GM19025 (cell line): Measurements from ENCODE around the gene THOC6.

Experiments
- ATAC-seq: cut with Tn5 transposase; IDR thresholded peaks from one replicate; pipeline ENCODE4 v1.9.1; 2021; ENCODE audit warnings: mild to moderate bottlenecking, low read depth, moderate library complexity; ENCODE audit not compliant: unreplicated experiment

The THOC6 gene

GRCh38 chr16:3027983-3028715 is 4.3 kb downstream of the THOC6 start:
- ATAC-seq: no peak

GRCh38 chr16:3028716-3029319 is 5.0 kb downstream of the THOC6 start:
- no peak for ATAC-seq

GRCh38 chr16:3029491-3030221 is 5.8 kb downstream of the THOC6 start:
- no peak for ATAC-seq

GRCh38 chr16:3030222-3031212 is 6.7 kb downstream of the THOC6 start:
- no peak for ATAC-seq

- ATAC-seq: no peak
Measured at GRCh38 chr16:3032624-3033023, 8.8 kb downstream of the THOC6 start.

GRCh38 chr16:3035289-3035971 is 11.6 kb downstream of the THOC6 start:
- no peak for ATAC-seq

GRCh38 chr16:3035972-3036725 is 12.3 kb downstream of the THOC6 start:
- ATAC-seq: no peak

- no peak for ATAC-seq
Measured at GRCh38 chr16:3036726-3037315, 13.0 kb downstream of the THOC6 start, which contains the start of gene BICDL2. Gene BICDL2, minus strand, starts transcription at chr16:3036944. Its CDS starts 1,448 bp downstream, at chr16:3035496.

GRCh38 chr16:3038256-3038655 is 14.4 kb downstream of the THOC6 start:
- no peak for ATAC-seq

GRCh38 chr16:3038896-3039295 is 15.1 kb downstream of the THOC6 start:
- ATAC-seq: no peak

GRCh38 chr16:3042376-3042775 is 18.5 kb downstream of the THOC6 start:
- no peak for ATAC-seq

GRCh38 chr16:3044708-3045107 is 20.9 kb downstream of the THOC6 start:
- ATAC-seq: no peak

GRCh38 chr16:3045758-3046640 is 22.2 kb downstream of the THOC6 start, which contains the start of gene MMP25:
Gene MMP25, plus strand, starts transcription at chr16:3046561. Its CDS starts 357 bp downstream, at chr16:3046918.
- ATAC-seq: no peak

GRCh38 chr16:3046641-3047386 is 23.0 kb downstream of the THOC6 start:
- no peak for ATAC-seq

- ATAC-seq: no peak
Measured at GRCh38 chr16:3047387-3047720, 23.5 kb downstream of the THOC6 start.

- no peak for ATAC-seq
Measured at GRCh38 chr16:3049921-3050481, 26.2 kb downstream of the THOC6 start.

- no peak for ATAC-seq
Measured at GRCh38 chr16:3050487-3050886, 26.7 kb downstream of the THOC6 start.
